HEK293T (cell line): ENCODE measurements around the gene TRMU.
"Not testable (repeated sequence)": the region's sequence is repeated elsewhere in the genome, so short reads cannot be mapped to it uniquely, and the experiment has no call there.

Source experiments
- CTCF ChIA-PET: fragments of 350-600 bp; formaldehyde crosslinking; extraction: SDS; loops from one replicate; lab custom pipeline; 2021; ENCODE audit warnings: antibody characterized with exemption, inconsistent platforms; lab: Yijun Ruan, JAX
- POLR2A ChIA-PET: fragments of 350-600 bp; formaldehyde crosslinking; extraction: SDS; loops from one replicate; lab custom pipeline; 2020; ENCODE audit warnings: antibody characterized with exemption, inconsistent platforms; lab: Yijun Ruan, JAX
- DNase-seq: peaks from one replicate; pipeline ENCODE4 v3.0.0; 2012; ENCODE audit warnings: mixed read lengths; ENCODE audit errors: extremely low spot score
- ARNT ChIP-seq: fragments of 450-650 bp; IDR thresholded peaks from 2 replicates; pipeline ENCODE4 v1.6.1; 2017; ENCODE audit warnings: mild to moderate bottlenecking
- BHLHE40 ChIP-seq: fragments of 450-650 bp; IDR thresholded peaks from 2 replicates; pipeline ENCODE4 v1.6.1; 2016; ENCODE audit warnings: mild to moderate bottlenecking, moderate library complexity, borderline replicate concordance
- CTBP1 ChIP-seq: fragments of 450-650 bp; IDR thresholded peaks from 2 replicates; pipeline ENCODE4 v1.6.1; 2016; ENCODE audit warnings: borderline replicate concordance
- ELF4 ChIP-seq: fragments of 450-650 bp; IDR thresholded peaks from 2 replicates; pipeline ENCODE4 v1.6.1; 2017; ENCODE audit warnings: antibody characterized with exemption
- FOXA1 ChIP-seq: fragments of 450-650 bp; IDR thresholded peaks from 2 replicates; pipeline ENCODE4 v1.6.1; 2016; ENCODE audit warnings: mild to moderate bottlenecking
- FOXK2 ChIP-seq: fragments of 450-650 bp; IDR thresholded peaks from 2 replicates; pipeline ENCODE4 v1.6.1; 2016; ENCODE audit warnings: mild to moderate bottlenecking
- FOXM1 ChIP-seq: fragments of 450-650 bp; IDR thresholded peaks from 2 replicates; pipeline ENCODE4 v1.6.1; 2017; ENCODE audit warnings: mild to moderate bottlenecking, borderline replicate concordance
- HDGF ChIP-seq: fragments of 450-650 bp; IDR thresholded peaks from 2 replicates; pipeline ENCODE4 v1.6.1; 2017; ENCODE audit warnings: antibody characterized with exemption, borderline replicate concordance
- L3MBTL2 ChIP-seq: fragments of 450-650 bp; conservative IDR thresholded peaks from 2 replicates; pipeline ENCODE4 v1.6.1; 2016; ENCODE audit warnings: mild to moderate bottlenecking
- LEF1 ChIP-seq: fragments of 450-650 bp; IDR thresholded peaks from 2 replicates; pipeline ENCODE4 v1.6.1; 2017; ENCODE audit warnings: mild to moderate bottlenecking, borderline replicate concordance
- NFRKB ChIP-seq: fragments of 450-650 bp; IDR thresholded peaks from 2 replicates; pipeline ENCODE4 v1.6.1; 2016; ENCODE audit warnings: mild to moderate bottlenecking, moderate library complexity
- PKNOX1 ChIP-seq: fragments of 450-650 bp; IDR thresholded peaks from 2 replicates; pipeline ENCODE4 v1.6.1; 2016
- SP1 ChIP-seq: fragments of 450-650 bp; IDR thresholded peaks from 2 replicates; pipeline ENCODE4 v1.6.1; 2017
- SUZ12 ChIP-seq: fragments of 450-650 bp; IDR thresholded peaks from 2 replicates; pipeline ENCODE4 v1.6.1; 2016; ENCODE audit warnings: mild to moderate bottlenecking
- TARDBP ChIP-seq: fragments of 450-650 bp; IDR thresholded peaks from 2 replicates; pipeline ENCODE4 v1.6.1; 2016
- ZNF384 ChIP-seq: fragments of 450-650 bp; IDR thresholded peaks from 2 replicates; pipeline ENCODE4 v1.6.1; 2016

The TRMU gene

GRCh38 chr22:46397514-46397913 is 62.0 kb downstream of the TRMU start:
- CTCF ChIA-PET, result interaction anchor here (1.0 kb wide), 1 partner anchor 30 kb away, joined by 3 read pairs; no protein-coding TSS in a partner anchor
- POLR2A ChIA-PET, result no interaction called here
- DNase-seq, result no peak

GRCh38 chr22:46397951-46398350 is 62.4 kb downstream of the TRMU start:
- POLR2A ChIA-PET, result no interaction called here
- TF ChIP-seq SP1 (no peak), TARDBP (no peak), NFRKB (no peak), FOXM1 (no peak), FOXK2 (no peak), BHLHE40 (no peak), ZNF384 (no peak), PKNOX1 (no peak)

More at GRCh38 chr22:46397514-46397913, 62.0 kb downstream of the TRMU start:
- no peak for TF ChIP-seq FOXK2
- no peak for TF ChIP-seq LEF1
- no peak for TF ChIP-seq CTBP1
- TF ChIP-seq HDGF, result no peak

GRCh38 chr22:46399251-46400024 is 63.9 kb downstream of the TRMU start:
- no peak for DNase-seq
- no peak for TF ChIP-seq LEF1
- TF ChIP-seq SUZ12, result no peak
- no peak for TF ChIP-seq ARNT
- no peak for TF ChIP-seq SP1
- no peak for TF ChIP-seq ZNF384
- no peak for TF ChIP-seq HDGF
- no peak for TF ChIP-seq ELF4
- TF ChIP-seq NFRKB, result no peak
- no peak for TF ChIP-seq CTBP1
- TF ChIP-seq FOXA1, result no peak
- TF ChIP-seq L3MBTL2, result no peak
- TF ChIP-seq PKNOX1, result no peak
- TF ChIP-seq BHLHE40, result no peak
- no peak for TF ChIP-seq FOXM1
- no peak for TF ChIP-seq TARDBP
- no peak for TF ChIP-seq FOXK2
- ChIA-PET POLR2A (no interaction called here), CTCF (no interaction called here)

More at GRCh38 chr22:46397951-46398350, 62.4 kb downstream of the TRMU start:
- CTCF ChIA-PET, result interaction anchor here (1.0 kb wide), 1 partner anchor 30 kb away, joined by 3 read pairs; no protein-coding TSS in a partner anchor
- DNase-seq, result no peak

- TF ChIP-seq HDGF, result no peak
- no peak for TF ChIP-seq FOXA1
- TF ChIP-seq ELF4, result no peak
- TF ChIP-seq CTBP1, result no peak
- TF ChIP-seq NFRKB, result no peak
- no peak for TF ChIP-seq LEF1
- TF ChIP-seq ZNF384, result no peak
- no peak for TF ChIP-seq SP1
- no peak for TF ChIP-seq L3MBTL2
- TF ChIP-seq FOXK2, result no peak
- TF ChIP-seq PKNOX1, result no peak
- no peak for TF ChIP-seq FOXM1
- TF ChIP-seq ARNT, result no peak
- no peak for TF ChIP-seq TARDBP
- TF ChIP-seq SUZ12, result no peak
- TF ChIP-seq BHLHE40, result no peak
- ChIA-PET POLR2A (no interaction called here), CTCF (no interaction called here)
- DNase-seq, result no peak
Observed at GRCh38 chr22:46401370-46401769, 65.9 kb downstream of the TRMU start.

GRCh38 chr22:46402505-46402904 is 67.0 kb downstream of the TRMU start:
- no peak for DNase-seq
- ChIA-PET CTCF (no interaction called here), POLR2A (no interaction called here)
- TF ChIP-seq ELF4 (no peak), BHLHE40 (no peak), FOXM1 (no peak), NFRKB (no peak), L3MBTL2 (no peak), SP1 (no peak), LEF1 (no peak), FOXA1 (no peak), ARNT (no peak), CTBP1 (no peak), HDGF (no peak), SUZ12 (no peak), TARDBP (no peak), PKNOX1 (no peak), ZNF384 (no peak), FOXK2 (no peak)

GRCh38 chr22:46403880-46404279 is 68.4 kb downstream of the TRMU start:
- POLR2A ChIA-PET, CTCF ChIA-PET, DNase-seq: not testable (repeated sequence)
